Loucy (cell line): Measurements from ENCODE around the gene BCL11A.

Source experiments
- H2AFZ ChIP-seq: fragments of 200-600 bp; sonication (generic); 2 replicates; pipeline ENCODE4 v1.6.0; 2016; ENCODE audit warnings: antibody characterized with exemption, mild to moderate bottlenecking, low read length, moderate library complexity
- H3F3A ChIP-seq: fragments of 200-600 bp; 2 replicates; pipeline ENCODE4 v1.6.0; 2016; ENCODE audit warnings: antibody characterized with exemption, low read depth, mild to moderate bottlenecking
- H3K27me3 ChIP-seq: fragments of 200-600 bp; sonication (generic); 2 replicates; pipeline ENCODE4 v1.6.1; 2014; ENCODE audit warnings: low read length, mild to moderate bottlenecking; ENCODE audit not compliant: insufficient read depth, poor library complexity, severe bottlenecking
- H3K36me3 ChIP-seq: fragments of 200-600 bp; sonication (generic); 2 replicates; pipeline ENCODE4 v1.6.1; 2016; ENCODE audit warnings: low read length; ENCODE audit not compliant: insufficient read depth
- H3K4me1 ChIP-seq: fragments of 200-600 bp; sonication (generic); 2 replicates; pipeline ENCODE4 v1.5.1; 2014; ENCODE audit warnings: low read length, mild to moderate bottlenecking; ENCODE audit not compliant: insufficient read depth, poor library complexity, severe bottlenecking
- H3K4me2 ChIP-seq: fragments of 200-600 bp; sonication (generic); 2 replicates; pipeline ENCODE4 v1.6.0; 2014; ENCODE audit warnings: antibody characterized with exemption, low read length, low read depth, mild to moderate bottlenecking; ENCODE audit not compliant: poor library complexity, severe bottlenecking
- H3K4me3 ChIP-seq: fragments of 200-600 bp; sonication (generic); 2 replicates; pipeline ENCODE4 v1.5.1; 2014; ENCODE audit warnings: low read length, mild to moderate bottlenecking, mixed read lengths; ENCODE audit not compliant: poor library complexity, severe bottlenecking
- H3K79me2 ChIP-seq: fragments of 200-600 bp; sonication (generic); 2 replicates; pipeline ENCODE4 v1.6.1; 2014; ENCODE audit warnings: low read length; ENCODE audit not compliant: insufficient read depth
- H3K9ac ChIP-seq: fragments of 200-600 bp; sonication (generic); 2 replicates; pipeline ENCODE4 v1.6.0; 2014; ENCODE audit warnings: mild to moderate bottlenecking, low read depth, low read length, moderate library complexity; ENCODE audit not compliant: poor library complexity, severe bottlenecking
- H3K9me2 ChIP-seq: fragments of 200-600 bp; sonication (generic); replicated peaks from 2 replicates; pipeline ENCODE4 v1.6.1; 2016; ENCODE audit warnings: low read depth, low read length, mixed read lengths
- H3K9me3 ChIP-seq: fragments of 200-600 bp; sonication (generic); 2 replicates; pipeline ENCODE4 v1.6.1; 2014; ENCODE audit warnings: mild to moderate bottlenecking, antibody characterized with exemption, low read length, low read depth; ENCODE audit not compliant: insufficient read depth
- H4K20me1 ChIP-seq: fragments of 200-600 bp; sonication (generic); 2 replicates; pipeline ENCODE4 v1.6.0; 2014; ENCODE audit warnings: antibody characterized with exemption, low read length, mild to moderate bottlenecking; ENCODE audit not compliant: insufficient read depth, poor library complexity, severe bottlenecking
- CTCF ChIP-seq: fragments of 200-600 bp; sonication (generic); conservative IDR thresholded peaks from 2 replicates; pipeline ENCODE4 v1.5.1; 2014; ENCODE audit warnings: mild to moderate bottlenecking, antibody characterized with exemption, low read length
- EZH2phosphoT487 ChIP-seq: fragments of 200-600 bp; IDR thresholded peaks from 2 replicates; pipeline ENCODE4 v1.6.1; 2018; ENCODE audit warnings: antibody characterized with exemption, mild to moderate bottlenecking, moderate library complexity, borderline replicate concordance

BCL11A gene

GRCh38 chr2:60445684-60446179 lies 107.7 kb downstream of the BCL11A start:
- H3K9ac ChIP-seq: no peak overlapping the region
- no peaks in the 10 kb centered on the region for H3K4me1 ChIP-seq
- no peaks in the 10 kb centered on the region for H3K9me3 ChIP-seq
- no peak overlapping the region for H2AFZ ChIP-seq
- H3K4me2 ChIP-seq: no peak overlapping the region
- no peaks in the 10 kb centered on the region for H3K9me2 ChIP-seq
- no peaks in the 10 kb centered on the region for H4K20me1 ChIP-seq
- no peaks in the 10 kb centered on the region for H3K36me3 ChIP-seq
- H3K79me2 ChIP-seq: no peaks in the 10 kb centered on the region
- TF ChIP-seq EZH2phosphoT487 (no peak), CTCF (no peak)
- no peaks in the 10 kb centered on the region for H3K27me3 ChIP-seq
- H3K4me3 ChIP-seq: no peak overlapping the region
- no peaks in the 10 kb centered on the region for H3F3A ChIP-seq

- TF ChIP-seq EZH2phosphoT487 (no peak), CTCF (no peak)
Observed at GRCh38 chr2:60442608-60443007, 110.8 kb downstream of the BCL11A start.

GRCh38 chr2:60441800-60442199 lies 111.7 kb downstream of the BCL11A start:
- Histone ChIP-seq H3K9me2 (no peaks in the 10 kb centered on the region), H3K9me3 (no peaks in the 10 kb centered on the region), H3K27me3 (no peaks in the 10 kb centered on the region), H3K4me1 (no peaks in the 10 kb centered on the region), H2AFZ (no peak overlapping the region), H3F3A (no peaks in the 10 kb centered on the region), H3K4me2 (no peak overlapping the region), H3K4me3 (no peak overlapping the region), H3K9ac (no peak overlapping the region), H3K36me3 (no peaks in the 10 kb centered on the region), H3K79me2 (no peaks in the 10 kb centered on the region), H4K20me1 (no peaks in the 10 kb centered on the region)
- TF ChIP-seq EZH2phosphoT487: no peak
- no peak for TF ChIP-seq CTCF

More at GRCh38 chr2:60442608-60443007, 110.8 kb downstream of the BCL11A start:
- no peaks in the 10 kb centered on the region for H3K79me2 ChIP-seq
- H2AFZ ChIP-seq: no peak overlapping the region
- no peaks in the 10 kb centered on the region for H3K9me2 ChIP-seq
- no peaks in the 10 kb centered on the region for H3K4me1 ChIP-seq
- no peaks in the 10 kb centered on the region for H3K27me3 ChIP-seq
- H3F3A ChIP-seq: no peaks in the 10 kb centered on the region
- H3K9me3 ChIP-seq: no peaks in the 10 kb centered on the region
- H3K4me3 ChIP-seq: no peak overlapping the region
- H4K20me1 ChIP-seq: no peaks in the 10 kb centered on the region
- H3K36me3 ChIP-seq: no peaks in the 10 kb centered on the region
- H3K9ac ChIP-seq: no peak overlapping the region
- no peak overlapping the region for H3K4me2 ChIP-seq
